ENCODE results near the gene EFS. TPM values are rescaled to one million over a fixed set of nuclear protein-coding genes. Genes with fewer than 3 reads are reported as not detected.
A peak's percentile ranks its signal among the peaks of the same experiment; 100 is the strongest.
"Not testable (repeated sequence)": the region's sequence is repeated elsewhere in the genome, so short reads cannot be mapped to it uniquely, and the experiment has no call there.

The EFS gene
- total RNA-seq, 1 experiment from 2014 or later: not detected

GRCh38 chr14:23326491-23327332 lies 38.3 kb downstream of the EFS start:
- Histone ChIP-seq H3K36me3 (ENCODE audit: control insufficient read depth, insufficient read depth, low read length) (peaks cover 21% of the 10 kb centered on the region), H3K27ac (ENCODE audit: low read length) (no peak overlapping the region), H3K27me3 (ENCODE audit: control insufficient read depth, insufficient read depth, low read length) (no peaks in the 10 kb centered on the region), H3K4me1 (ENCODE audit: control insufficient read depth, insufficient read depth, low read length) (peaks cover 7% of the 10 kb centered on the region), H3K9me3 (ENCODE audit: control insufficient read depth, insufficient read depth, low read depth, low read length) (no peaks in the 10 kb centered on the region), H3K4me3 (ENCODE audit: low read depth in 2 of 2, low read length in 2 of 2) (no peak overlapping the region)
- ATAC-seq (no peak), DNase-seq (ENCODE audit: low read depth, low spot score) (no peak)
- TF ChIP-seq, protein P1, sequence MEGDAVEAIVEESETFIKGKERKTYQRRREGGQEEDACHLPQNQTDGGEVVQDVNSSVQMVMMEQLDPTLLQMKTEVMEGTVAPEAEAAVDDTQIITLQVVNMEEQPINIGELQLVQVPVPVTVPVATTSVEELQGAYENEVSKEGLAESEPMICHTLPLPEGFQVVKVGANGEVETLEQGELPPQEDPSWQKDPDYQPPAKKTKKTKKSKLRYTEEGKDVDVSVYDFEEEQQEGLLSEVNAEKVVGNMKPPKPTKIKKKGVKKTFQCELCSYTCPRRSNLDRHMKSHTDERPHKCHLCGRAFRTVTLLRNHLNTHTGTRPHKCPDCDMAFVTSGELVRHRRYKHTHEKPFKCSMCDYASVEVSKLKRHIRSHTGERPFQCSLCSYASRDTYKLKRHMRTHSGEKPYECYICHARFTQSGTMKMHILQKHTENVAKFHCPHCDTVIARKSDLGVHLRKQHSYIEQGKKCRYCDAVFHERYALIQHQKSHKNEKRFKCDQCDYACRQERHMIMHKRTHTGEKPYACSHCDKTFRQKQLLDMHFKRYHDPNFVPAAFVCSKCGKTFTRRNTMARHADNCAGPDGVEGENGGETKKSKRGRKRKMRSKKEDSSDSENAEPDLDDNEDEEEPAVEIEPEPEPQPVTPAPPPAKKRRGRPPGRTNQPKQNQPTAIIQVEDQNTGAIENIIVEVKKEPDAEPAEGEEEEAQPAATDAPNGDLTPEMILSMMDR (IDR thresholded peaks at IDR 0.05): no peak
- TF ChIP-seq POLR2AphosphoS5 (IDR thresholded peaks at IDR 0.05; ENCODE audit: low read depth, low read length): peak; percentile 7; the same call in 1 of the 2 replicates
- no TSS peak for BruUV-seq (replicated peaks)
- CTCF ChIA-PET: interaction anchor here (1.2 to 1.3 kb wide), 2 partner anchors 18 to 53 kb away, joined by 3 to 8 read pairs; no protein-coding TSS in a partner anchor
- intact Hi-C loops (cut with micrococcal nuclease; ENCODE audit: unreplicated experiment) (loop anchor here (5.0 to 10.0 kb wide), 3 partner anchors 56 to 228 kb away; partner anchors contain the start of genes THTPA and ZFHX2), in situ Hi-C loops (cut with HindIII; ENCODE audit: low pct_unique_long_range_greater_than_20kb, low sequenced_read_pairs) (no loop called here)
- POLR2A ChIA-PET: interaction anchor here (0.5 kb wide), 1 partner anchor 65 kb away, joined by 4 read pairs; no protein-coding TSS in a partner anchor

- H3K4me3 ChIP-seq (ENCODE audit: low read depth in 2 of 2, low read length in 2 of 2); POLR2A ChIA-PET; H3K27me3 ChIP-seq (ENCODE audit: control insufficient read depth, insufficient read depth, low read length); DNase-seq (ENCODE audit: low read depth, low spot score); BruUV-seq (replicated peaks); in situ Hi-C loops (cut with HindIII; ENCODE audit: low pct_unique_long_range_greater_than_20kb, low sequenced_read_pairs); H3K4me1 ChIP-seq (ENCODE audit: control insufficient read depth, insufficient read depth, low read length); CTCF ChIA-PET; ATAC-seq; H3K9me3 ChIP-seq (ENCODE audit: control insufficient read depth, insufficient read depth, low read depth, low read length); H3K27ac ChIP-seq (ENCODE audit: low read length): not testable (repeated sequence)
- H3K36me3 ChIP-seq (ENCODE audit: control insufficient read depth, insufficient read depth, low read length): peaks cover 21% of the 10 kb centered on the region
- intact Hi-C loops (cut with micrococcal nuclease; ENCODE audit: unreplicated experiment): loop anchor here (5.0 to 10.0 kb wide), 3 partner anchors 57 to 229 kb away; partner anchors contain the start of genes THTPA and ZFHX2
These were observed 39.2 kb downstream of the EFS start for GRCh38 chr14:23325746-23326145.

DNA sequence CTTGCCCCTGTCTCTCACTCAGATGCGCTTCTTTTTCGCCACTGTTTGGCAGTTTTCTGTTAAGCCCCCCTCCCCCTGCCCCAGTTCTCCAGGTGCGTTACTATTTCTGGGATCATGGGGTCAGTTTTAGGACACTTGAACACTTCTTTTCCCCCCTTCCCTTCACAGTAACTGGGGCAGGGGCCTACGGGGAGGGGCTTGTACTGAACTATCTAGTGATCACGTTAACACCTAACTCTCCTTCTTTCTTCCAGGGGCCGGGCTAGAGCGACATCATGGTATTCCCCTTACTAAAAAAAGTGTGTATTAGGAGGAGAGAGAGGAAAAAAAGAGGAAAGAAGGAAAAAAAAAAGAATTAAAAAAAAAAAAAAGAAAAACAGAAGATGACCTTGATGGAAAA lies 40.0 kb downstream of the EFS start:
- DNase-seq (ENCODE audit: low read depth, low spot score) (no peak), ATAC-seq (no peak)
- no peak for TF ChIP-seq POLR2AphosphoS5 (IDR thresholded peaks at IDR 0.05; ENCODE audit: low read depth, low read length)
- no peak for TF ChIP-seq REST (IDR thresholded peaks at IDR 0.05; ENCODE audit: insufficient read depth in 1 of 2, low read depth in 2 of 2, low read length in 1 of 2)
- TF ChIP-seq, protein P1 (IDR thresholded peaks at IDR 0.05): no peak
- TF ChIP-seq SIN3A (IDR thresholded peaks at IDR 0.05; ENCODE audit: borderline replicate concordance, insufficient read depth, low read depth, low read length): no peak
- no peak for TF ChIP-seq TCF7L2 (IDR thresholded peaks at IDR 0.05; ENCODE audit: low read depth, low read length)
- in situ Hi-C loops (cut with HindIII; ENCODE audit: low pct_unique_long_range_greater_than_20kb, low sequenced_read_pairs) (no loop called here), intact Hi-C loops (cut with micrococcal nuclease; ENCODE audit: unreplicated experiment) (loop anchor here (5.0 to 10.0 kb wide), 3 partner anchors 57 to 230 kb away; partner anchors contain the start of genes THTPA and ZFHX2)
- no peaks in the 10 kb centered on the region for H3K9me3 ChIP-seq (ENCODE audit: control insufficient read depth, insufficient read depth, low read depth, low read length)
- no peaks in the 10 kb centered on the region for H3K27me3 ChIP-seq (ENCODE audit: control insufficient read depth, insufficient read depth, low read length)
- H3K27ac ChIP-seq (ENCODE audit: low read length): no peak overlapping the region
- H3K4me3 ChIP-seq (ENCODE audit: low read depth in 2 of 2, low read length in 2 of 2): no peak overlapping the region
- POLR2A ChIA-PET: no interaction called here
- peaks cover 21% of the 10 kb centered on the region for H3K36me3 ChIP-seq (ENCODE audit: control insufficient read depth, insufficient read depth, low read length)
- no TSS peak for BruUV-seq (replicated peaks)
- peaks cover 7% of the 10 kb centered on the region for H3K4me1 ChIP-seq (ENCODE audit: control insufficient read depth, insufficient read depth, low read length)
- CTCF ChIA-PET: interaction anchor here (0.6 kb wide), 1 partner anchor 52 kb away, joined by 5 read pairs; no protein-coding TSS in a partner anchor

Data from Panc1 (cell line).